Measurements from ENCODE around the gene KHK.

KHK gene

GRCh38 chr2:27082773-27083409 is 3.7 kb upstream of the KHK start:
- TF ChIP-seq EGR1 (IDR thresholded peaks at IDR 0.05) (no peak), YY1 (IDR thresholded peaks at IDR 0.05; ENCODE audit: low read depth) (no peak), CEBPB (IDR thresholded peaks at IDR 0.05) (no peak), NFIC (IDR thresholded peaks at IDR 0.05) (no peak), REST (IDR thresholded peaks at IDR 0.05; ENCODE audit: low read depth) (no peak), CREB1 (IDR thresholded peaks at IDR 0.05; ENCODE audit: low read depth) (no peak)

GRCh38 chr2:27083410-27084296 is 2.9 kb upstream of the KHK start:
- no peak for TF ChIP-seq CEBPB (IDR thresholded peaks at IDR 0.05)
- TF ChIP-seq USF1 (IDR thresholded peaks at IDR 0.05) = no peak
- no peak for TF ChIP-seq RAD21 (IDR thresholded peaks at IDR 0.05; ENCODE audit: low read depth)
- TF ChIP-seq TCF12 (IDR thresholded peaks at IDR 0.05; ENCODE audit: low read depth) = no peak
- TF ChIP-seq FOXM1 (IDR thresholded peaks at IDR 0.05; ENCODE audit: borderline replicate concordance, low read depth) = no peak
- TF ChIP-seq EGR1 (IDR thresholded peaks at IDR 0.05) = no peak
- no peak for TF ChIP-seq CREB1 (IDR thresholded peaks at IDR 0.05; ENCODE audit: low read depth)

DNA sequence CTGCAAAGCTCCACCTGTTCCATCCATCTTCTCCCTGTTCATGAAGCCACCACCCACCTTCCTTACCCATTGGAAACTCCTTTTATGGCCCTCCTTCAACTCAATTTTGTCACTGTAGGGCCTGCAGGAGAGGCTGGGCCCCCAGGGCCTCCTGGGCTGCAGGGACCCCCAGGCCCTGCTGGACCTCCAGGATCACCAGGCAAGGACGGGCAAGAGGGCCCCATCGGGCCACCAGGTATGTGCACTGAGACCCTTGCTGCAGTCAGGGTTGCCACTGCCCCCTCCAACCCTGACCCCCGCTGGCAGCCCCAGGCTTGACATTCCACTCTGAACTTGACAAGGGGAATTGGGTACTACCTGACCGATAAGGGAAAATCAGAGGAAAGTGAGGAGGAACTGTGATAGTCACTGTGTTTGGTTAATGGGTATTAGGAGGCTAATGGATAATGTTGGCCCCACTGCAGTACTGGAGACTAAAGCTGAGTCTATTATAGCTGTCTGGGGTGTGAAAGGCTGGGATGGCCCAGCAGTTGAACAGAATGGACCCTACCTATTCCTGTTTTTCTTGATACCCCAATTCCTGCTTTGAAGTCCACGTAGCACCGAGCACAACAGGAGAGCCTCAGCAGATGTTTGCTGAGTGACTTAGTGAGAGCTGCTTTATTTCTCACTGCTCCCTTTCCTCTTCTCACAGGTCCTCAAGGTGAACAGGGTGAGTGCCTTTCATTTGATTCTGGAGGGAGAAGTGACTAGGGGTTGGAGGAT is 2.1 kb upstream of the KHK start:
- TF ChIP-seq TEAD4 (IDR thresholded peaks at IDR 0.05) (no peak), ZBTB7A (IDR thresholded peaks at IDR 0.05; ENCODE audit: low read depth) (no peak), RAD21 (IDR thresholded peaks at IDR 0.05; ENCODE audit: low read depth) (no peak), EP300 (IDR thresholded peaks at IDR 0.05; ENCODE audit: borderline replicate concordance) (no peak), CEBPB (IDR thresholded peaks at IDR 0.05) (no peak), TCF12 (IDR thresholded peaks at IDR 0.05; ENCODE audit: low read depth) (no peak), CREB1 (IDR thresholded peaks at IDR 0.05; ENCODE audit: low read depth) (no peak)

DNA sequence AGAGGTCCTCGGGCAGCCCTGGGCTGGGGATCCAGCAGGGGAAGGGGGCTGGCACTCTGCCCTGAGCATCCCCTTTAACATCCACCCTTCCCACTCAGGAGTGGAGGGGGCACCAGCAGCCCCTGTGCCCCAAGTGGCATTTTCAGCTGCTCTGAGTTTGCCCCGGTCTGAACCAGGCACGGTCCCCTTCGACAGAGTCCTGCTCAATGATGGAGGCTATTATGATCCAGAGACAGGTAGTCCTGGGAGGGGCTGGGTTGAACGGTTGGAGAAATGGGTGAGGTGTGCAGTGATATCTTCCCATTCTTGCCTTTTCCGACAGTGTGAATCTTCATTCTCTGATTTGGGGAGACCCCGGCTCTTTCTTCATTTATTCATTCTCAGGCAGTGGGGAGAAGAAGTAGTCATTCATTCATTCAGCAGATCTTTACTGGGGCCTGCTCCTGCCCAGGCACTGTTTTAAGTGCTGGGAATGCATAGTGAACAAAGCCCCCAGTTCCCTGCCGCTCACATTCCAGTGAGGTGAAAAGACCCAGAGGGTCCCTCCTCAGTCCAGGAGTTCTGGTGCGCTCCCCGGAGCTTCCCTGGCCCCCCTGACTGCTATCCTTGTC is 1.4 kb upstream of the KHK start:
- no peak for TF ChIP-seq TCF12 (IDR thresholded peaks at IDR 0.05; ENCODE audit: low read depth)
- TF ChIP-seq CREB1 (IDR thresholded peaks at IDR 0.05; ENCODE audit: low read depth) = no peak
- no peak for TF ChIP-seq EGR1 (IDR thresholded peaks at IDR 0.05)
- TF ChIP-seq NFIC (IDR thresholded peaks at IDR 0.05) = no peak
- TF ChIP-seq TAF1 (IDR thresholded peaks at IDR 0.05; ENCODE audit: low read depth) = no peak
- TF ChIP-seq USF1 (IDR thresholded peaks at IDR 0.05) = no peak
- no peak for TF ChIP-seq CEBPB (IDR thresholded peaks at IDR 0.05)
- no peak for TF ChIP-seq REST (IDR thresholded peaks at IDR 0.05; ENCODE audit: low read depth)
- TF ChIP-seq EP300 (IDR thresholded peaks at IDR 0.05; ENCODE audit: borderline replicate concordance) = no peak
- no peak for TF ChIP-seq ZBTB7A (IDR thresholded peaks at IDR 0.05; ENCODE audit: low read depth)
- TF ChIP-seq TEAD4 (IDR thresholded peaks at IDR 0.05) = no peak
- TF ChIP-seq MAX (IDR thresholded peaks at IDR 0.05) = no peak
- no peak for TF ChIP-seq FOXM1 (IDR thresholded peaks at IDR 0.05; ENCODE audit: borderline replicate concordance, low read depth)
- no peak for TF ChIP-seq RAD21 (IDR thresholded peaks at IDR 0.05; ENCODE audit: low read depth)
- no peak for TF ChIP-seq YY1 (IDR thresholded peaks at IDR 0.05; ENCODE audit: low read depth)

DNA sequence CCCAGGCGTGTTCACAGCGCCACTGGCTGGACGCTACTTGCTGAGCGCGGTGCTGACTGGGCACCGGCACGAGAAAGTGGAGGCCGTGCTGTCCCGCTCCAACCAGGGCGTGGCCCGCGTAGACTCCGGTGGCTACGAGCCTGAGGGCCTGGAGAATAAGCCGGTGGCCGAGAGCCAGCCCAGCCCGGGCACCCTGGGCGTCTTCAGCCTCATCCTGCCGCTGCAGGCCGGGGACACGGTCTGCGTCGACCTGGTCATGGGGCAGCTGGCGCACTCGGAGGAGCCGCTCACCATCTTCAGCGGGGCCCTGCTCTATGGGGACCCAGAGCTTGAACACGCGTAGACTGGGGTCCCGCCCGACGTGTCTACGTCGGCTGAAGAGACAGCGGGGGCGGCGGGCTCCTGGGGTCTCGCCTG is 891 bp upstream of the KHK start:
- TF ChIP-seq FOXM1 (IDR thresholded peaks at IDR 0.05; ENCODE audit: borderline replicate concordance, low read depth) = no peak
- TF ChIP-seq RAD21 (IDR thresholded peaks at IDR 0.05; ENCODE audit: low read depth) = peak; percentile 65
- peak; percentile 80 for TF ChIP-seq MAX (IDR thresholded peaks at IDR 0.05)
